WI38 (cell line): Measurements from ENCODE around the gene CEACAM3.
"Not testable (repeated sequence)": the region's sequence is repeated elsewhere in the genome, so short reads cannot be mapped to it uniquely, and the experiment has no call there.

Experiments
- H3K4me3 ChIP-seq: 2 replicates; pipeline ENCODE4 v1.5.1; 2011; ENCODE audit warnings: low read depth, mild to moderate bottlenecking, control low read depth, low read length
- CTCF ChIP-seq: IDR thresholded peaks from 2 replicates; pipeline ENCODE4 v1.5.1; 2012; ENCODE audit warnings: low read depth, mild to moderate bottlenecking, control low read depth, low read length

Gene CEACAM3

GRCh38 chr19:41758846-41759245 is 37.5 kb upstream of the CEACAM3 start:
- no peak overlapping the region for H3K4me3 ChIP-seq
- no peak for TF ChIP-seq CTCF

- no peak for TF ChIP-seq CTCF
- no peak overlapping the region for H3K4me3 ChIP-seq
These were observed 29.3 kb upstream of the CEACAM3 start for GRCh38 chr19:41767115-41767514.

- not testable (repeated sequence) for H3K4me3 ChIP-seq
These were observed 28.3 kb upstream of the CEACAM3 start for GRCh38 chr19:41768105-41768504.

- TF ChIP-seq CTCF = no peak
- H3K4me3 ChIP-seq = no peak overlapping the region
These were observed 26.8 kb upstream of the CEACAM3 start for GRCh38 chr19:41769608-41770007.

- no peak overlapping the region for H3K4me3 ChIP-seq
- no peak for TF ChIP-seq CTCF
These were observed 25.0 kb upstream of the CEACAM3 start for GRCh38 chr19:41771410-41771809.

- no peak for TF ChIP-seq CTCF
- H3K4me3 ChIP-seq = no peak overlapping the region
These were observed 21.8 kb upstream of the CEACAM3 start for GRCh38 chr19:41774515-41774980.

- no peak for TF ChIP-seq CTCF
- no peak overlapping the region for H3K4me3 ChIP-seq
These were observed 19.7 kb upstream of the CEACAM3 start for GRCh38 chr19:41776700-41777099.

GRCh38 chr19:41783612-41784011 is 12.8 kb upstream of the CEACAM3 start:
- no peak for TF ChIP-seq CTCF
- no peak overlapping the region for H3K4me3 ChIP-seq
